ENCODE measurements around the gene NCLN.

DNA sequence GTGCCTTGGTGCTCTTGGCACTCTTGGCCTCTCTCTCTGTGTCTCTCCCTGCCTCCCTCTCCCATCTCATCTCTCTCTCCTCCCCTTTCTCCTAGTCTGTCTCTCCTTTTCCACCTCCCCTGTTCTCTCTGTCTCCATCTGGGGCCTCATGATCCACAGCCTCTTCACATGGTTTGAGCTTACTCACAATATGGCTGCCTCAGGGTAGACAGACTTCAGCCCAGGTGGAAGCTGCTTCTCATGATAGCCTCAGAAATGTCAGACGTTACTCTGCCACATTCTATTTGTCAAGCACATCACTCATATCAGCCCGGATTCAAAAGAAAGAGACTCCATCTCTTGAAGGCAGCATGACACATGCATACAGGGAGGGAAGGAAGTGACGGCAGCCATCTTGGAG lies 25.5 kb upstream of the NCLN start:
- TF ChIP-seq CTCF (IDR thresholded peaks at IDR 0.05), result no peak
- no peak for TF ChIP-seq POLR2A (IDR thresholded peaks at IDR 0.05)
